HG03060 (cell line): ENCODE results near the gene AGAP1.
"Not testable (repeated sequence)": the region's sequence is repeated elsewhere in the genome, so short reads cannot be mapped to it uniquely, and the experiment has no call there.

Experiments used
- ATAC-seq: cut with Tn5 transposase; IDR thresholded peaks from one replicate; pipeline ENCODE4 v1.9.1; 2021; ENCODE audit warnings: low read depth, moderate number of reproducible peaks; ENCODE audit not compliant: unreplicated experiment

AGAP1 gene

DNA sequence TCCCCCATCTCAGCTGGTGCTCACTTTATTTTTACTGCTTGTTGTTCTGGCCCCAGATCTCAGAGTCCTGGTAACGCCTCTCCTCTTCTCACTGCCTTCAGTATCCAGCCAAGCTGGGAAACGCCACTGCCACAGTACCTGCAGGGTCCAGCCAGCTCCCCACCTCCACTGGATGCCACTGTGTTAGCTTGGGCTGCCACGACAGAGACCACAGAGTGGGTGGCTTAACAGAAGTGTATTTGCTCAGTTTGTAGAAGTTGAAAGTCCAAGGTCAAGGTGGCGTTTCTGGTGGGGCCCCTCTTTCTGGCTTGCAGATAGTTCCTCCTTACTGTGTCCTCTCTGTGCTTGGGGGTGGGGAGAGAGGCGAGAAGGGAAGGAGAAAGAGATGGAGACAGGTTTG, 107.1 kb downstream of the AGAP1 start:
- ATAC-seq, result no peak

GRCh38 chr2:235601960-235602704, 108.3 kb downstream of the AGAP1 start:
- no peak for ATAC-seq

DNA sequence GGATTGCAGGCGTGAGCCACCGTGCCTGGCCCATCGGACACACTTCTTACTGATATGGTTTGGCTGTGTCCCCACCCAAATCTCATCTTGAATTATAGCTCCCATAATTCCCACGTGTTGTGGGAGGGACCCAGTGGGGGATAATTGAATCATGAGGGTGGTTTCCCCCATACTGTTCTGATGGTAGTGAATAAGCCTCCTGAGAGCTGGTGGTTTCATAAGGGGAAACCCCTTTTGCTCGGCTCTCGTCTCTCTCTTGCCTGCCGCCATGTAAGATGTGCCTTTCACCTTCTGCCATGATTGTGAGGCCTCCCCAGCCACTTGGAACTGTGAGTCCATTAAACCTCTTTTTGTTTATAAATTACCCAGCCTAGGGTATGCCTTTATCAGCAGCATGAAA, 109.1 kb downstream of the AGAP1 start:
- ATAC-seq, result not testable (repeated sequence)

GRCh38 chr2:235603659-235604058, 109.8 kb downstream of the AGAP1 start:
- no peak for ATAC-seq

DNA sequence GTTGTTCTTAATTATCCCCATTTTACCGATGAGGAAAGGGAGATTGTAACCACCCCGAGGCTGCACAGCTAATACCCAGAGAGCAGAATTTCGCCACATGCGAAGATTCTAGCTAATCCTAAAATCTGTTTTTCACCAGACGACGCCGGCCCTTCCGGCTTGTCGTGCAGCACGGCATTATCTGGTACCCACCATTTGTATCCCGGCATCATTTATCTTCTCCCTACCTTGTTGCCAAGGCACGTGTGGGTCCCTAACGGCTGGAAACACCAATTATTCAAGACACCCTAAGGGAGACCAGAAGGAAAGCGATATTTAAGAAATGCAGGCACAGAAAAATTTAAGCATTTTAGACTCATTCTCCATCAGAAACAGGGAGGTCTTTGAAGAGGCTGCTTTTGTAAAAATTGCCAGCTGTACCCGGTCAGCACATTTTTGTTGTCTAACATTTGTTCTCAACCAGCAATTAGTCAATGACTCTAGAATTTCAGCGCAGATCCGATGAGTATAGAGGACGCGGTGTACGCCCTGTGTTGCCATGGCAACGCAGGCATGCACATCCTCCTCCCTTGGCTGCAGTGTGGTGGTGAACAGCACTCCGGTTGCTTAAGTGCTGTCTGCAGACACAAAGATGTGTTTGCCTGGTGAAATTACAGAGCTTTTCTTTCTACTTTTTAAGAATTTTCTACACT, 111.6 kb downstream of the AGAP1 start:
- ATAC-seq, result no peak

GRCh38 chr2:235606004-235606715, 112.3 kb downstream of the AGAP1 start:
- no peak for ATAC-seq

GRCh38 chr2:235607546-235608199, 113.8 kb downstream of the AGAP1 start:
- no peak for ATAC-seq

DNA sequence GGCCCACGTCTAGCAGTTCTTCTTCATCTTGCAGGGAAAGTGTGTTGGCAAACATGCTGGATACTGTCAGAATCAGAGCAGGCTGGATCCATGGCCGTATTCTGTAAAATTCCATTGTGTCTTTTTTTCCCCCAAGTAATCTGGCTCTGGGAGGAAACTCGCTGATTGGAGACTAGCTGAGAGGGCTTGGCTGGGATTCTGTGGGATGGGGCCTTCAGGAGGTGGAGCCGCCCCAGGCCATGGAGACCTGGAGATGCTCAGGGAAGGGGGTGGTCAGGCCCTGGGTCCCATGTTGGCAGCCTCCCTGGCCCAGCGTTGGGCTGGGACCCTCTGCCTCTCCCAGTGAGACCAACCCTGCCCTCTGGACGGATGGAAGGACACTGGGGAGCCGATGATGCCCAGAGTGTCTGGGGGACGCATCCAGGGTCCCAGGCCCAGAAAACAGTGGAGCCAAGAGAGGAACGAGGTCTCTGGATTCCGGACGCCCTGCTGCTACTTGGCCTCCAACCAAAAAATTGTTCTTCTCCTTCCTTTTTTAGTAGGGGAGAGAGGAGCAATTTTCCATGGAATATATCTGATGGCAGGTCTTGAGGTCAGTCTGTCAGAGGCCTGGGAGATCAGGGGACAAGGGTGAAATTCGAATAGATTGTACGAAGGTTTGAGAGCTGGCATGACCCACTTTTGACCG, 114.5 kb downstream of the AGAP1 start:
- no peak for ATAC-seq

- ATAC-seq, result no peak
These were observed 115.5 kb downstream of the AGAP1 start for GRCh38 chr2:235609321-235609720.

DNA sequence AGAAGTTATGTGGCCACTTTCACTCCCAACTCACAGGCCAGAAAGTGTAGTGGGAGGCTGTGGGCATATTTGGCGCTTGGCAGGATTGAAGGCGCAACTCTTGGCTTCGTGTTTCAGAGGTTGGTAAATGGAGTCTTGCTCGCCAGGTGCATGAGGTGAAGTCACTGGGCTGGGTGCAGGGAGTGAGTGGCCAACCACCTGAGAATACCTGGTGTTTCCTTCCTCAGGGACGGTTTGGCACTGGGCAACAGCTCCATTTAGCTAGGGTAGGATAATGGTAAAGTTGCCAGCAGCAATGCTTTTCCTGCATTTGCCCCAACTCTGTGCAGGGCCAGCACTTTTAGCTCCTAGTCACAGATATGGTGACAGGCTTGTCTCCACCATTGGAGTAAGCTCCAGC, 115.9 kb downstream of the AGAP1 start:
- ATAC-seq, result no peak

- ATAC-seq, result no peak
These were observed 116.9 kb downstream of the AGAP1 start for GRCh38 chr2:235610696-235611257.

- ATAC-seq, result no peak
These were observed 117.5 kb downstream of the AGAP1 start for GRCh38 chr2:235611349-235611748.

- ATAC-seq, result no peak
These were observed 117.9 kb downstream of the AGAP1 start for GRCh38 chr2:235611756-235612155.

DNA sequence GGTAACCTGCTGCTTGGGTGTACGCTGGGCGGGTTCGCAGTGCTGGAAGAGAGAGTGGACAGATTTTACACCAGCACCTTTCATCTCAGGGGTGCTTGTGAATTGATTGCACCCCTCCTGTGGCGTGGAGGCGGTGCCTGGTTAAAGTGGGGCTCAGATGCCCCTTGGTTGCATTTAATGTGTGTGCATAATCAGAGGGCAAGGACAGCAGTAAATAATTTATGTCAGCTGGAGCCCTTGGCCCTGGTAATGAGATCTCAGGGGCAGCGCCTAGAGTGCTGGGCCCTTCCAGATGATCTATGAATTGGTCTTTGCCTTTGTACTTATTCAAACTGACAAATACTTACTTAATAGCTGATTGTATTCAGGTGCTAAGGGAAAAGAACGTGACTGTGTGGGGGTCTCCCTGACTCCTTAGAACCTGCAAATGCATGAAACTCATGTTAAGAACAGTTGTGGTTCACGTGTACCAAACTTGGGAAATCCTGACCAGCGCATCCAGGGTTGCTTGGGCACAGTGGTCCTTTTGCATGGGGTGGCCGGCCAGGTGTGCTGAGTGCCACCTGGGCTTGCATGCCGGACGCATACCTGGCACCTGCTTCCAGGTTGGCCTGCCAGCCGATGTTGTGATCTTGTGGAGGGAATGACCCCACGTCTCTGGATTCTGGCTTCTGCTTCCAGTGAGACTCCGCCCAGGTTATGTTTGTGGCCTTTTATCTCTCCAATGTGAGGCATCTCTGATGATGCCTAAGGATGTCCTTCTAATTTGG, 118.5 kb downstream of the AGAP1 start:
- no peak for ATAC-seq

DNA sequence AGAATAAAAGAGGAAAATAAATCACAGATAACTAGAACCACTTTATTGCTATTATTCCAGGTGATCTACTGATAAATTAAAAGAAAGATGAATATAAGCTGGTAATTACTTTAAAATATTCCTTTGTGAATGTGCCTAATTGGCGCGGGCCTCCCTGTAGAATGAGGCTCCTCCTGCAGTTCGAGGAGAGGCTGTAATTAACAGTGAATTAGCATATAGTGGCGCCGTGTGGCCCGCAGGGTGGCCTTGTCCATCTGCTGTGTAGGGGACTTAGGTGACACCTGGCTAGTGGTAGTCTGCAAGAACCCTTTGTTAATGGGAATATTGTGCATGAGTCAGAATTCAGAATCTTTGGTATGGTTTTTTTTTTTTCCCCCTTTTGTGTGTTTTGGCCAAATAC, 119.8 kb downstream of the AGAP1 start:
- ATAC-seq, result no peak

DNA sequence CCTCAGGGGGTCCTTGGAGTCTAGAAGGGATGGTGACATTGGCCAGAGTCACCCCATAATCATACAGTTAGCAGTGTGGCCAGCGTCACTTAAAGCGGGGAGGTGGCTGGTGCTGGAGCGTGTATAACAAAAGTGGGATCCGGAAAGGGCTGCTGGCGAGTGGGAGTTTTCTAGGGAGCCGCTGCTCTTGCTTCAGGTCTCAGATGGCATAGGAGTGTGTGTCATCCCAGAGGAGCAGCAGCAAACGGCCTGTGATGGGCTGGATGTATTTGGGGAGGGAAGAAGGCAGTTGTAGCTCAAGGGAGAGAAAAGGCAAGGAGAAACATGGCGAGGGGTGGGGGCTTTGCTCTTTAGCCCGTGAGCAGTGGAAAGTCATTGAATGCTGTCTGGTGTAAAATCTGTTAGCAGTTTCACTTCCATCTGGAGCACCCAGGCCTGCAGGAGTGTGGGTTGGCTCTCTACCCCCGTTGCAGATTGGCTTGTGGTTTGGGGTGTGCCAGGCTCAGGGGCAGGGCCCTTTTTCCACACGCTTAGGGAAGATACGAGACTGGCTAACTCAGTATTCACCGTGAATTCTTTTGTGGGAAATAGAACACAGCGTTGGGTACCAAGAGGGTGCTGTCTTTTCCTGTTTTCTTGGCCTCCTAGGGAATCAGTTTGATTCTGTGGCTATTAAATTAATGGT, 120.5 kb downstream of the AGAP1 start:
- ATAC-seq, result no peak

DNA sequence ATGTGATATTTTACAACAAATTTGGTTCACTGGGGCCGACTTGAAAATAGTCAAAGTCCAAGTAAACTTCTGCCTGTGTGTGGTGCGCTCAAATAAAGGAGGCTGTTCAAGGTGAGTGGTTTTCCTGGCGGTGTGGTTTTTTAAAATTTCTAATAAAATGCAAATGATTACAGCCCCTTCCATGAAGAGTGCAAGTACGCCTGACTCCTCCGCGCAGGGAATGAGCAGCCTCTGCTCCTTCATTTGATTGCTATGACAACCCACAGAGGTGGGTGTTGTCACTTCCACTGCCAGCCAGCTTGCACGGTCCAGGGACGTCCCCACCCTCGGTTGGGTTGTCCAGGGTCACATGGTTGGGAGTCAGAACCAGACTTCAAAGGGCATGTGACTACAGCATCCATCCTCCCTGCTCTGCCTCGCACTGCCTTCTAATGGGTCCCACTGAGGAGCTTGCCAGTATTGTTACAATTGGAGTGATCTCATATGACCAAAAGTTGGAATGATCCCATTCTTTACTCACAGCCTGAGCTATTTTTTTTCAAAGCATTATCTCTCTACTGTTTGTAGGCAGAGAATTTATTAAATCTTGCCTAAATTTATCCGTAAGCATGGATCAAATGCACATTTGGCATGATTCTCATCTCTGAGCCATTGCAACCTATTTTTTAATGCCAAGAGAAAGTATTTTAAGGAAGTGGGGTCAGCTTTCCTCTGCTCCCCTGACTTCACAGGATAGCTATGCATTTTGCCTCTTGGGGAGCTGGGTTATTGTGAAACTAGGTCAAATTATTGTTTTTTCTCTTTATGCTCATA, 121.3 kb downstream of the AGAP1 start:
- ATAC-seq, result no peak

DNA sequence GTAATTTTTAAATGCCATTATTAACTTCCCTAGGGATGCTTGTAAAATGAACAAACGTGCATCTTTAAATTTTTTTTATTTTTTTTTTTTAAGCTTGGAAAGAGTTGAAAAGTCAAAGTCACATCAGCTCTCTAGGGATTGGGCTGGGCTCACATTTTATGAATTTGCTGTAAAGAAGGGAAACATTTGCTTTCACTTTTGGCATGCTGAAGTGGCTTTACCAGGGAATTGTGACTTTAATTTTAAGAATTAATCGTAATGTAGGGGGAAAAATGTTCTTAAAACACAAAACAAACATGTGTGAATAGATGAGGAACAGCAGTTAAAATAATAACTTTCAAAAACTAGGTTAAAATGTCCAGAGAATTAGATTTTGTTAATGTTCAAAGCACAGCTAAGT, 123.0 kb downstream of the AGAP1 start:
- no peak for ATAC-seq
